Bronchial epithelial cell (primary cell): Measurements from ENCODE around the gene TTC7B. TPM values are rescaled to one million over a fixed set of nuclear protein-coding genes. Genes with fewer than 3 reads are reported as not detected.

ENCODE experiments used
- DNase-seq: peaks from one replicate; pipeline ENCODE4 v3.0.0-alpha.2; 2010; ENCODE audit warnings: low read depth
- FAIRE-seq: peaks from 2 replicates; lab custom pipeline; 2011; peaks lifted over from hg19 to GRCh38; lab: Jason Lieb, UNC
- H3K27me3 ChIP-seq: 2 replicates; pipeline ENCODE4 v1.5.1; 2011; ENCODE audit warnings: low read length; ENCODE audit not compliant: control insufficient read depth, insufficient read depth
- H3K36me3 ChIP-seq: 2 replicates; pipeline ENCODE4 v1.5.1; 2011; ENCODE audit warnings: low read length; ENCODE audit not compliant: control insufficient read depth, insufficient read depth
- H3K4me3 ChIP-seq: 2 replicates; pipeline ENCODE4 v1.5.1; 2011; ENCODE audit warnings: mild to moderate bottlenecking, low read depth, low read length, control low read depth
- CTCF ChIP-seq: IDR thresholded peaks from 2 replicates; pipeline ENCODE4 v1.5.1; 2011; ENCODE audit warnings: mild to moderate bottlenecking, moderate library complexity, low read length, control low read depth, inconsistent platforms; ENCODE audit not compliant: insufficient read depth, severe bottlenecking
- total RNA-seq: library from RNA; depleted of rRNA; stranded (reverse); fragments of >200 nt; gene quantifications from 2 replicates; pipeline ENCODE4 v1.2.1, GENCODE V29; 2014

The TTC7B gene
- total RNA-seq, 1 donor from 2014 or later: 2.9 TPM

GRCh38 chr14:90677484-90678050, 138.7 kb downstream of the TTC7B start:
- no peak for TF ChIP-seq CTCF
- peak; percentile 72 for DNase-seq
- FAIRE-seq: no peak

GRCh38 chr14:90676912-90677311, 139.3 kb downstream of the TTC7B start:
- no peak overlapping the region for H3K4me3 ChIP-seq
- FAIRE-seq: no peak
- DNase-seq: peak; percentile 27
- TF ChIP-seq CTCF: no peak
- no peaks in the 10 kb centered on the region for H3K36me3 ChIP-seq
- H3K27me3 ChIP-seq: no peaks in the 10 kb centered on the region

More at GRCh38 chr14:90677484-90678050, 138.7 kb downstream of the TTC7B start:
- Histone ChIP-seq H3K4me3 (no peak overlapping the region), H3K27me3 (no peaks in the 10 kb centered on the region), H3K36me3 (no peaks in the 10 kb centered on the region)

- no peak for DNase-seq
- H3K4me3 ChIP-seq: no peak overlapping the region
- no peak for FAIRE-seq
- no peaks in the 10 kb centered on the region for H3K27me3 ChIP-seq
- no peak for TF ChIP-seq CTCF
- H3K36me3 ChIP-seq: no peaks in the 10 kb centered on the region
These were observed 139.9 kb downstream of the TTC7B start for GRCh38 chr14:90676356-90676755.

GRCh38 chr14:90675399-90675798, 140.8 kb downstream of the TTC7B start:
- FAIRE-seq (no peak), DNase-seq (no peak)
- TF ChIP-seq CTCF: no peak
- Histone ChIP-seq H3K27me3 (no peaks in the 10 kb centered on the region), H3K36me3 (no peaks in the 10 kb centered on the region), H3K4me3 (no peak overlapping the region)

- H3K36me3 ChIP-seq: no peaks in the 10 kb centered on the region
- no peak for TF ChIP-seq CTCF
- no peaks in the 10 kb centered on the region for H3K27me3 ChIP-seq
- DNase-seq (no peak), FAIRE-seq (no peak)
- no peak overlapping the region for H3K4me3 ChIP-seq
These were observed 141.5 kb downstream of the TTC7B start for GRCh38 chr14:90674716-90675115.

GRCh38 chr14:90674043-90674670, 142.1 kb downstream of the TTC7B start:
- Histone ChIP-seq H3K36me3 (no peaks in the 10 kb centered on the region), H3K27me3 (no peaks in the 10 kb centered on the region), H3K4me3 (no peak overlapping the region)
- FAIRE-seq (peak; percentile 75), DNase-seq (no peak)
- no peak for TF ChIP-seq CTCF
